ENCODE results near the gene ATPAF1.

Gene ATPAF1

GRCh38 chr1:46650491-46650890 lies 17.7 kb downstream of the ATPAF1 start:
- no peak for DNase-seq (ENCODE audit: low read depth)

DNA sequence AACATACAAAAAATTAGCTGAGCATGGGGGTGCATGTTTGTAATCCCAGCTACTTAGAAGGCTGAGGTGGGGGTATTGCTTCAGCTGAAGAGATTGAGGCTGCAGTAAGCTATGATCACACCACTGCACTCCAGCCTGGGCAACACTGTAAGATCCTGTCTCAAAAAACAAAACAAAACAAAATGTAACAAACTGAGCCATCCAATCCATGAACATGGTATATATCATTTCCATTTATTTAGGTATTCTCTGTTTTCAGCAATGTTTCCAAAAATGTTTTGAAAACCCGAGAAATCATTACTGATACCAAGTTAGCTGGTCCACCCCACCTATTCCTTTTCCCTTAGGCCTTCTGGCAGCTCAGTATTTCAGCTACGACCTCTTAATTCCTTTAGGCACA lies 18.4 kb downstream of the ATPAF1 start:
- DNase-seq (ENCODE audit: low read depth), result no peak

- DNase-seq (ENCODE audit: low read depth), result no peak
These were observed 20.6 kb downstream of the ATPAF1 start for GRCh38 chr1:46647611-46648010.

GRCh38 chr1:46646844-46647243 lies 21.3 kb downstream of the ATPAF1 start:
- DNase-seq (ENCODE audit: low read depth), result no peak

DNA sequence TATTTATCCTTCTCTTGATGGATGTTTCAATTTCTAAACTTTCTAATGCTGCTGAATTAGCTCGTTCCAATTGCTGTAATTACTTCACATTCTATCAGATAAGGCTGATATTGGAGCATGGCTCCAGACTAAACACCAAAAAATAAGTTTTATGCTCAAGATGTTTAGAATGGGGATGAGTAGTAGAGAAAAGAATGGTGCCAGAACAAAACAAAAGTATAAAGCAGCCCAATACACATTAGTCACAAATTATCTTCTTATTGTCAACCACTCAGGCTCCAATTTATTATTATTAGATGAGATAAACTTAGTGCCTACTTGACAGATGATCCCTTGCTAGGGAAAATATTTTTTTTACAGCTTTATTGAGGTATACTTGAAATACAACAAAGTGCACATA lies 21.8 kb downstream of the ATPAF1 start:
- no peak for DNase-seq (ENCODE audit: low read depth)

DNA sequence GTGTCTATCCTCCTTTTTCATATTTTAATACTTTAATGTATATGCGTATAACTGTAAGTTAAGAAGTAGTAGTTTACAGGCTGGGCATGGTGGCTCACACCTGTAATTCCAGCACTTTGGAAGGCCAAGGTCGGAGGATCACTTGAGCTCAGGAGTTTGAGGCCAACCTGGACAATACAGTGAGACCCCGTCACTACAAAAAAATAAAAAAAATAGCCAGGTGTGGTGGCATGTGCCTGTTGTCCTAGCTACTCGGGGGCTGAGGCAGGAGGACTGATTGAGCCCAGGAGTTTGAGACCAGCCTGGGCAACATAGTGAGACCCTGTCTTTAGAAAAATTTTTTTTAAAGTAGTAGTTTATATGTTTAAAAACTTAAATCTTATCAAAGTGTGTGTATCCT lies 22.3 kb downstream of the ATPAF1 start:
- DNase-seq (ENCODE audit: low read depth), result no peak

GRCh38 chr1:46643368-46643775 lies 24.8 kb downstream of the ATPAF1 start:
- DNase-seq (ENCODE audit: low read depth), result no peak

- DNase-seq (ENCODE audit: low read depth), result no peak
These were observed 26.0 kb downstream of the ATPAF1 start for GRCh38 chr1:46642115-46642680.

- no peak for DNase-seq (ENCODE audit: low read depth)
These were observed 28.6 kb downstream of the ATPAF1 start for GRCh38 chr1:46639547-46639946.

GRCh38 chr1:46638921-46639320 lies 29.2 kb downstream of the ATPAF1 start:
- no peak for DNase-seq (ENCODE audit: low read depth)

- DNase-seq (ENCODE audit: low read depth), result no peak
These were observed 30.6 kb downstream of the ATPAF1 start for GRCh38 chr1:46637444-46638083.

DNA sequence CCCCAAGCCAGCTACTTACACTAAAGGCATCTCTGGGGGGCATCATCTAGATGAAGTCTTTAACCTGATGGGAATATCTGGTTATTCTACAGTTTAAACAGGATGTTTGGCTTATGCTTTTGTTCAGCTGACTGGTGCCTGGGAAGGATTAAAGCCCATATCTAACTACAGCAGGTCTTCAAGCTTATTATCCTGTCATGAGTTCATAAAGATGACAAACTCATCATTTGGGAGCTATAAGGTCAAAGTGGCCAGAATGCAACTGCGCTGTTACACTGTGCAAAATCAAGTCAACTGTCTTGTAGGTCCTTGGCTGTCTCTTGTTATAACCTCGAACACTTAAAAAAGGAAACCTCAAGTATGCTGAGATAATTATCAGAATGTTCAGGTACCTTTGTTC lies 33.0 kb downstream of the ATPAF1 start:
- DNase-seq (ENCODE audit: low read depth), result no peak

- DNase-seq (ENCODE audit: low read depth), result no peak
These were observed 37.4 kb downstream of the ATPAF1 start for GRCh38 chr1:46630719-46631118.

- DNase-seq (ENCODE audit: low read depth), result no peak
These were observed 44.2 kb downstream of the ATPAF1 start for GRCh38 chr1:46623743-46624644.

DNA sequence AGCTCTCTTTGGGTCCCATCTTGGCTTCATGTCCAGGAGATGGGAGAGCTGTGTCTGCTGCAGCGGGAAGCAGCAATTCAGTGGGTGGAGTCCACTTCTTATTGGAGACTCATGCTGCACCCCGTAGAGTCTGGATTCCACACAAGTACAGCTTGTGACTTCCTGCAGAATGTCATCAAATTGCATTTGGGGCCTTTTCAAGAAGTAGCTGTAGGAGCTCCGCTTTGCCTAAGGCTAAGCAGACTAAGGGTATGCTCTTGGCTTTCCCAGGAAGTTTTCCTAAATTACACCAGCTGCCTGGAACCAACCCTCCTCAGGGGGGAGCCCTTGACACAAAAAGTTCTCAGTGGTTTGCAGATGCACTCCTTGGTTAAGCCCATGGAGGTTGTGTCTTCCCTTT lies 45.8 kb downstream of the ATPAF1 start:
- no peak for DNase-seq (ENCODE audit: low read depth)

DNA sequence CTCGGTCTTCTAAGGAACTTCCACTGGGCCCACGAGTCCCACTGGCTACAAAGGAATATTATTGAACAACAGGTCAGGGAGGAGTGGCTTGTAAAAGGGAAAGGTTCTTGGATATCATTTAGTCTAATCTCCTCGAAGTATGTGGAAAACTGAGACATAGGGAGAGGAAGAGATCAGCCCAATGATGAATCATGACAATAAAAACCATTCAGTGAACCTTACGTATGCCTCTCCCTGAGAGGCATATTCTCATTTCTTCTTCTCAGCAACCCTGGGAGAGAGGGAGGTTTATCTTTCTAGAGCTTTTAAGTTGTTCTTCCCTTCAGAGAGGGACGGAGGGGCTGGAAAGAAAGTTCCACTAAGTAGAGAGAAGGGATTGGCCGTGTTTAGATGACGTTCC lies 46.2 kb downstream of the ATPAF1 start:
- DNase-seq (ENCODE audit: low read depth), result no peak

GRCh38 chr1:46619656-46620258 lies 48.4 kb downstream of the ATPAF1 start:
- no peak for DNase-seq (ENCODE audit: low read depth)

DNA sequence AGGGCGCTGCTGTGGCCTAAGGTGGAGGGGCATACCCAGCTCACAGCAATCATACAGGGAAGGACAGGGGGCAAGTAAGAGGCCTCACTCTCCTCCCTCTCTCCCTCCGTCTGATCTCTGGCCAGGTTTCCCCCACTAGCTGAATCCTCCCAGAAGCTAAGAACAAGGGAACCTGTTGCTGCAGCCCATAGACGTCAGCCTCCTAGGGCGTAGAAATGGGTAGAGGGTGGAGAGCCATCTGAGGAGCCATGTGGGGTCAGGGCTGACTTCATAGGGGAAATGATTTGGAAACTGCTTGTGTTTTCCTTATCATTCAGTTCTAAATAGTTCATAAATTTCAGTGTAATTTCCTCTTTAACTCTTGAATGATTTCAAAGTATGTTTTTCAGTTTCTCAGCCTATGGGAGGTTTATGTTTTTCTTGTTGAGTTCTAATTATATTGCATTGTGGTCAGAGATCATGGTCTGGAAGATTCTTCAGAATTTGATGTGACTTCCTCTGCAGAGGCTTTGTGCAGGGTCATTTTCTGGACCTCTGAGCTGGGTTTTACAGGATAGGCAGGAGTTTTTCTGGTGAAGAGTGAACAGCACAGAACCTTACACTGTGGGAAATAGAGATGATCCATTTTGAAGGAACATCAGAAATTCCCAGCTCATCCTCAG lies 49.3 kb downstream of the ATPAF1 start:
- DNase-seq (ENCODE audit: low read depth), result no peak

- no peak for DNase-seq (ENCODE audit: low read depth)
These were observed 50.3 kb downstream of the ATPAF1 start for GRCh38 chr1:46617833-46618232.

- no peak for DNase-seq (ENCODE audit: low read depth)
These were observed 50.9 kb downstream of the ATPAF1 start for GRCh38 chr1:46617108-46617800.

- peak; percentile 44 for DNase-seq (ENCODE audit: low read depth)
These were observed 51.7 kb downstream of the ATPAF1 start, which contains the start of gene MOB3C for GRCh38 chr1:46616277-46617107. Gene MOB3C, minus strand, starts transcription at chr1:46616811. Its CDS starts 3,490 bp downstream, at chr1:46613321.

All from activated T-helper 1 cell treated with Interleukin-2 at 50 U/mL for 16 hours (primary cell).